NCI-H460 (cell line): Measurements from ENCODE around the gene TNFSF11. TPM values are rescaled to one million over a fixed set of nuclear protein-coding genes. Genes with fewer than 3 reads are reported as not detected.
"Not testable (repeated sequence)": the region's sequence is repeated elsewhere in the genome, so short reads cannot be mapped to it uniquely, and the experiment has no call there.

Experiments
- DNase-seq: peaks from one replicate; pipeline ENCODE4 v3.0.0-alpha.2; 2016; ENCODE audit warnings: low read depth; ENCODE audit errors: extremely low read depth
- total RNA-seq: library from RNA; depleted of rRNA; stranded (reverse); fragments of >200 nt; shearing (Covaris generic); gene quantifications from 2 replicates; pipeline ENCODE4 v1.2.3, GENCODE V29; 2014

The TNFSF11 gene
- total RNA-seq, 1 experiment from 2014 or later: not detected

- not testable (repeated sequence) for DNase-seq
Measured at GRCh38 chr13:42559573-42560218, 14.3 kb upstream of the TNFSF11 start.

- not testable (repeated sequence) for DNase-seq
Measured at GRCh38 chr13:42560320-42560719, 13.6 kb upstream of the TNFSF11 start.

- no peak for DNase-seq
Measured at GRCh38 chr13:42561752-42562467, 12.0 kb upstream of the TNFSF11 start.

- DNase-seq: no peak
Measured at GRCh38 chr13:42567906-42568305, 6.0 kb upstream of the TNFSF11 start.

GRCh38 chr13:42569576-42570344, 4.2 kb upstream of the TNFSF11 start:
- DNase-seq: no peak

- no peak for DNase-seq
Measured at GRCh38 chr13:42571895-42572294, 2.1 kb upstream of the TNFSF11 start.

- no peak for DNase-seq
Measured at GRCh38 chr13:42574435-42575311, 721 bp downstream of the TNFSF11 start.

GRCh38 chr13:42575938-42576337, 2.0 kb downstream of the TNFSF11 start:
- no peak for DNase-seq

GRCh38 chr13:42577538-42577937, 3.6 kb downstream of the TNFSF11 start:
- no peak for DNase-seq

GRCh38 chr13:42580644-42581043, 6.7 kb downstream of the TNFSF11 start:
- no peak for DNase-seq

- no peak for DNase-seq
Measured at GRCh38 chr13:42581427-42581826, 7.5 kb downstream of the TNFSF11 start.

- no peak for DNase-seq
Measured at GRCh38 chr13:42591602-42592001, 17.6 kb downstream of the TNFSF11 start.

GRCh38 chr13:42592915-42593900, 19.3 kb downstream of the TNFSF11 start:
- DNase-seq: no peak

- DNase-seq: peak; percentile 67
Measured at GRCh38 chr13:42594481-42595252, 20.7 kb downstream of the TNFSF11 start.

- DNase-seq: no peak
Measured at GRCh38 chr13:42595253-42595571, 21.3 kb downstream of the TNFSF11 start.

- no peak for DNase-seq
Measured at GRCh38 chr13:42597505-42597904, 23.6 kb downstream of the TNFSF11 start.

GRCh38 chr13:42600943-42601342, 27.0 kb downstream of the TNFSF11 start:
- no peak for DNase-seq

GRCh38 chr13:42602906-42603305, 29.0 kb downstream of the TNFSF11 start:
- no peak for DNase-seq

GRCh38 chr13:42603571-42603970, 29.6 kb downstream of the TNFSF11 start:
- no peak for DNase-seq
